Limb (tissue), 2 donors: ENCODE data around the gene FAM83E.

Experiments
- DNase-seq, 2 donors: peaks; one replicate each; pipeline ENCODE4 v3.0.0-alpha.2; 2016; ENCODE audit errors: extremely low spot score in 2 of 2

The FAM83E gene

GRCh38 chr19:48628486-48629296, 13.8 kb upstream of the FAM83E start:
- DNase-seq = peak in 1 of 2 donors; percentile 52

DNA sequence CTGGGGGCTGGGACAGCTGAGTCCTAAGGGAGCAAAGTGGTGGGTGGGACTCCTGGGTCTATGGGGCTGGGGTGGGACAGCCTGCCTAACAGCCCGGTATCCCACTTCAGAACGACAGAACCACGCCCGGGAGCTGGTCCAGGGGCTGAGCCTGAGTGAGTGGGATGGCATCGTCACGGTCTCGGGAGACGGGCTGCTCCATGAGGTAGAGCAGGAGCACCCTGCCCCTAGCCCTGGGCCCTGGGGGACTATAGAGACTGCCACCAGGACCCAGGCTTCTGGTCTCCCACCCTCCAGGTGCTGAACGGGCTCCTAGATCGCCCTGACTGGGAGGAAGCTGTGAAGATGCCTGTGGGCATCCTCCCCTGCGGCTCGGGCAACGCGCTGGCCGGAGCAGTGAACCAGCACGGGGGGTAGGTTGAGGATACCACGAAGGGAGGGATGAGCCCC, 13.0 kb upstream of the FAM83E start:
- DNase-seq = peak in 1 of 2 donors; percentile 34

GRCh38 chr19:48627201-48627864, 12.5 kb upstream of the FAM83E start:
- DNase-seq = no peak

DNA sequence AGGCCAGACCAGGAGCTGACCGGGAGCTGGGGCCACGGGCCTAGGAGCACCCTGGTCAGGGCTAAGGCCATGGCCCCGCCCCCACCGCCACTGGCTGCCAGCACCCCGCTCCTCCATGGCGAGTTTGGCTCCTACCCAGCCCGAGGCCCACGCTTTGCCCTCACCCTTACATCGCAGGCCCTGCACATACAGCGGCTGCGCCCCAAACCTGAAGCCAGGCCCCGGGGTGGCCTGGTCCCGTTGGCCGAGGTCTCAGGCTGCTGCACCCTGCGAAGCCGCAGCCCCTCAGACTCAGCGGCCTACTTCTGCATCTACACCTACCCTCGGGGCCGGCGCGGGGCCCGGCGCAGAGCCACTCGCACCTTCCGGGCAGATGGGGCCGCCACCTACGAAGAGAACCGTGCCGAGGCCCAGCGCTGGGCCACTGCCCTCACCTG, 11.0 kb upstream of the FAM83E start:
- DNase-seq = peak in 1 of 2 donors; percentile 34

GRCh38 chr19:48624791-48625723, 10.2 kb upstream of the FAM83E start:
- no peak for DNase-seq

GRCh38 chr19:48624067-48624594, 9.3 kb upstream of the FAM83E start:
- peak; percentile 98 to 99 for DNase-seq

DNA sequence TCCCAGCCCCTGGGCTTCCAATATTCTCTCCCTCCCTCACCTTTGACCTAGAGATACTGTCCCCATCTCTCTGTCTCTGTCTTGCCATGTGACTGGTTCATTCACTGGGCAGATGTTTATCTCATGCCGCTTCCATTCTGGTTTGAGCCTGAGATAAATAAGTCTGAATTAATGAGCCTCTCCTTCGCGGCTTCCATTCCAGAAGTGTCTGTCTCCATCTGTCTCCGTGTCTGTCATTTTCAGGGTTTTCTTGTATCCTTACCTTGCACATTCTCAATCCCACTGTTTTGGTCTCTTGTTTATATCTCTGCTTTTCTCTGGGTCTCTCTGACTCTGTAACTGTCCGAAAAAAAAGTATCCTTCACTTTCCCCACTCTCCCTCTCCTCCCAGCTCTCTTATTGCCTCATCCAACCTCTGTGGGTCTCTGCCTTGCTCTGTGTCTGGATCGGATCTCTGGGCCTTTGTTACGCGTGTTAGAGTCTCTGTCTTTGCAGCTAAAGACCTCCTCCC, 8.7 kb upstream of the FAM83E start:
- peak in 1 of 2 donors; percentile 31 for DNase-seq

DNA sequence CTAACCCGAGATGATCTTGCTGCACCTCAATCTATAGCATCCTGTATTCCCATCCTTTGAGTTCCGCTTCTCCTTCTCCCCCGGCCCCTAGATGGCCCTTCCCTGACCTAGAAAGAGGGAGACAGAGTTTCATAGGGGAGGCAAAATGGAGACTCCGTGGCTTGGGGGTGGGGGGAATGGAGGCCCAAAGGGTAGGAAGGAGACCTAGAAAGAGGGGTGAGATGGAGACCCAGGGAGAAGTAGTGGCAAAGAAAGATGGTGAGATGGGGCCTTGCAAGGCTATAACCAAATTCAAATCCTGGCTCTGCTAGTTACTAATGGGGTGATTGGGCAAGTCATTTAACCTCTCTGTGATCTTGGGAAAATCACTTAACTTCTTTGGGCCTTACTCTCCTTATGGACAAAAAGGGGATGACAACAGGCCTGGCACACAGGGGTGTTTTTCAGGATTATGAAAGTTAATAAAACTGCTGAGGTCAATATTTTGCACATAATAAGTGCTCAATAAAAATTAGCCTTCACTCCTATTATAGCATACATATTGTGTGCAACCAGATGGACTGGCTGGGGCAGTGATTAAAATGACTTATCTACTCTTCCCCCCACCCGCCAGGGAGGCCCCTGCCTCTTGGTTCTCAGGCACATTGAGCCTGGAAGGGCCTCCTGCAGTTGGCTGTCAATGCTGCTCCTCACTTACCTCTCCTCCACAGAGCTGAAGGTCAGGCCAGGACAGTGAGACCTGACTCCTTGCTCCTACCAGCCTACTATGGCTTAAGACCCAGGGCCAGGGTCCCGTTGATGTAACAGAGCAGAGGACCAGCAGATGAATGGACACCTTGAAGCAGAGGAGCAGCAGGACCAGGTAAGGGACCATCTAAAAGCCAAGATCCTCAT, 5.1 kb upstream of the FAM83E start:
- DNase-seq = peak in 1 of 2 donors; percentile 31

DNA sequence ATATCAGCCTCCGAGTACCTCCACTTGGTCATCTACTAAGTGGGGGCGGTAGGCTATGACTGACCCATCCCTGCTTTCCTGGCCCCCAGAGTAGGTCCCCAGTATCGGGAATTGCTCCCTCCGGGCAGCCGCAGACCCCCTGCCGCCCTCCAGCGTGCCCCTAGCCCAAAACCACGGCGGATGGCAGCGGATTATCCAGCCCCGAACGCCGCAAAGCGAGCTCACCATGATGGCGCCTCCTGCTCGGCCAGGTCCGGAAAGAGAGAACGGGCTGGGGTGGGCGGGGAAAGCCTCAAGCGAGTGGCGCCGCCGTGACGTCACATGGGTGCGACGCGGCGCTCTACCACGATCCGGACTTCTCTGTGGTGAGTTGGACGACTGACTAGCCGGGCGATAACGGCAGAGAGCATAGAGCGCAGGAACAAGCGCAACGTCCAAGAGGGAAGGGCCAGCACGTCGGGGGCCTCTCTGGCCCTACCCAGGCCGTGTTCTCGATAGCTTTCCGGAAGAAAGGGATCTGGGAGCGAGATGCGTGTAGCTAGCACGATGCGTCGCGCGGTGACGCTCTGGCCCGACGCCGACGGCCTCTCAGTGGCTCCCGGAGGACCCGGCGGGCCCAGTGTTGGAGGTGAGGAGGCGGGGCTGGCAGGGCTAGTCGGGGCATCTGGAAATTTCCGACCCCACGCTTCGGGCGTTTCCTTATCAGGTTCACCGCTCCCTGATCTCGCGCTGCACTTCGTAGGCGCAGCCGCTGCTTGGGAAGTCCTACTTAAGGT, 4.2 kb upstream of the FAM83E start, which contains the start of the genes RPL18 and SPHK2:
Gene RPL18, minus strand, starts transcription at position 263 of the 776 bp plus-strand sequence. Its CDS starts 35 bp downstream, at position 228.
Gene SPHK2, plus strand, starts transcription at position 591 of the 776 bp plus-strand sequence. CDS start 1,009 bp downstream, outside the sequence.
- peak; percentile 99 to 100 for DNase-seq

- DNase-seq = peak in 1 of 2 donors; percentile 34
Measured at GRCh38 chr19:48618278-48618915, 3.5 kb upstream of the FAM83E start.

DNA sequence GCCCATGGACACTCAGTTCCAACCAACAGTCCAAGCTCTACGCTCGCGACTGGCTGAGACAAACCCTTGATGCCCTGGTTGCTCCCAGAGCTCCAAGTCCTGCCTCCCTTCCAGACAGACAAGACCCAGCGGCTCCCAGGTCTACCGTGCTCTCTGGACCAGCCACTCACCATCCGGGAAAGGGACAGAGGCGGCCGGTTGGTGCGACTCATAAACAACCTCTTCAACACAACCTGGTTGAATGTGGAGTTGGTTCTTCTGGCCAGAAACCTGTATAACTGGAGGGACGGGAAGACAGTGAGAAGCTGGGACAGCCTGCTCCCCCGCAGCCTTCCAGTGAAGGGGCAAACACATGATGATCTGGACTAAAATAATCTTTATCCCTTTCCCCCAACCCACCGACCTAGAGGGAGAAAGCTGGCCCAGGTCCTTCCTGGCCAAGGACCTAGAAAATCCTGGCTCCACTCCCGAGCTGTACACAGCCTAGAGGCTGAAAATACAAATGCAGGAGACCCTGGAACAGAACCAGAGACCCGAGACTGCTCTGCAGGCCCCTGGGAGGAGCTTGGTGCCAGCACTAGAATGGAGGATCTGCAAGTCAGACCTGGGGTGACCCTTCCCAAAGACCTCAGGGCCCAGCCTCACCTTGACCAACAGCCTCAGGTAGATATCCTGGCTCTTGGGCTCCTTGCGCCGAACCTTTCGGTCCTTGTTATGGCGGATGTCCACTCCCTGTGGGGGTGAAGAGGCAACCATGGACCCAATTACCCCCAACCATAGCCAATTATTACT, 2.5 kb upstream of the FAM83E start:
- peak in 1 of 2 donors; percentile 33 for DNase-seq

GRCh38 chr19:48616491-48617056, 1.7 kb upstream of the FAM83E start:
- DNase-seq = peak in 1 of 2 donors; percentile 22

GRCh38 chr19:48616041-48616436, 1.2 kb upstream of the FAM83E start:
- DNase-seq = peak in 1 of 2 donors; percentile 33

DNA sequence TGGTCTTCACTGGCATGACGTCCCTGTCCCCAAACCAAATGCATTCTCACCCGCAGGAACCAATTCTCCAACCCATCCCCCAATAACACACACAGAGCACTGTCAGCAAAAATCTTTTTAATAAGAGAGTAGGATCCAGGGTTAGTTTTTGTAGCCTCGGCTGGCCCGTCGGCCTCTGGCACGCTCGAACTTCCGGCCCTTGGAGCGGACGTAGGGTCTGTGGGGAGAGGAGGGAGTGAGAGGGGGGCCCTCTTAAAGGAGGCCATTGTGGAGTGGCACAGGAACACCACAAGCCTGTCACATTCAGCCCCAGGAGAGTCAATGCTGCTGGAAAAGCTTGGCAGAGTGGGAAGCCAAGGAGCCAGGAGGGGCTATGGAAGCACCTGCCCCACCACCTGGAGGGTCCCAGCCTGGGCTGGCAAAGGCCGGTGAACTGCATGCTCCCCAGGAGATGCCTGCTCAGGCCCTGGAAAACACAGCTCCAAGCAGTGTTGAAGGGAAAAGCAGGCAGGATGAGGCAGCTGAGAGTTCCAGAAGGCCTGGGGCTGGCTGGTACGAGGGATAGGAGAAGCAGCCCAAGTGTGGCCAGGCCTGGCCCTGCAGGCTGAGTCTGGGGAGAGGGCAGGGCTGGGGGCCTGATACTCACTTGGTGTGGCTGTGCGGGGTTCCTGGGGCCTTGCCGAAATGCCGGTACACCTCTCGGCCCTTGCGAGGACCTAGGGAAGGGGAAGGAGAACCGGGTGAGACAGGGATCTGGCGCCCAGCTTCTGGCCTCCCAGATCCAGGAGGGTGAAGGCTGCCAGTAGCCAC, 560 bp upstream of the FAM83E start:
- peak in 1 of 2 donors; percentile 34 for DNase-seq

DNA sequence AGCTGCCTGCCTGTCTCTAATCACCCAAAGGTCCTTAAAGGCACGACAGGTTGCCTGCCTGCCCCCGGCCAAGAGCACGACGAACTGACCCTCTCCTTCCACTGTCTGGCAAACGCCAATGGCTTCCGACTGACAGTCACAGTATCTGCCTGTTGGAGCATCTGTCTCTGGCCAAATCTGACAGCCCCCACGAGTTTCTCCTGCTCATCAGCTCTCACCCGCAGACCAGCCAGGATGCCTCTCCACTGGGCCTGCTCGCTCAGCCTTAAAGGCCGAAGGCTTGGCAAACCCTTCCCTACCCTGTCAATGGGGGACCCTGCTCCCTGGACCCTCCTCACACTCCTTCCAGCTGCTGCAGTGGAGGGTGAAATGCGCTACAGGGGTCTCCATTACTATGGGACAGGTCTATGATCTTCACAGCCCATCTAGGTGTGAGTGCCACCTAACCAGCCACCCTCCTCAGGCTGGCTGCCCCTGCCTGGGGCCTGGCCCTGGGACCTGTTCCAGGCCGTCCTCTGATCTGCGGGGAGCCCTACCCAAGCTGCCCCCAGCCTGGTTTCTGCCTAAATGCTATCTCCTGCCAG, 932 bp downstream of the FAM83E start:
- no peak for DNase-seq
